ENCODE measurements around the gene RFX2. TPM values are rescaled to one million over a fixed set of nuclear protein-coding genes. Genes with fewer than 3 reads are reported as not detected.

Gene RFX2
- polyA plus RNA-seq, 2 donors: 5.3 to 8.8 TPM

GRCh38 chr19:6047256-6047655, 63.0 kb downstream of the RFX2 start:
- no peak overlapping the region for H3K4me3 ChIP-seq (ENCODE audit: low read depth in 1 of 2, low read length in 2 of 2)
- 86 to 94% methylated on average over 18 of the region's 18 CpGs for WGBS, 2 donors
- no peak overlapping the region for H3K27ac ChIP-seq (ENCODE audit: low read depth in 2 of 2, low read length in 1 of 2)
- no peaks in the 10 kb centered on the region for H3K27me3 ChIP-seq (ENCODE audit: control insufficient read depth in 1 of 2, insufficient read depth in 2 of 2, low read length in 2 of 2)
- no peaks in the 10 kb centered on the region for H3K4me1 ChIP-seq (ENCODE audit: control insufficient read depth in 2 of 2, insufficient read depth in 2 of 2, low read length in 1 of 2)
- H3K9me3 ChIP-seq (ENCODE audit: control insufficient read depth in 2 of 2, insufficient read depth in 1 of 2, low read depth in 1 of 2, low read length in 1 of 2): peaks cover 0 to 2% of the 10 kb centered on the region in 2 donors
- H3K36me3 ChIP-seq (ENCODE audit: control insufficient read depth in 2 of 2, insufficient read depth in 2 of 2, low read length in 1 of 2): no peaks in the 10 kb centered on the region

- H3K9me3 ChIP-seq (ENCODE audit: control insufficient read depth in 2 of 2, insufficient read depth in 1 of 2, low read depth in 1 of 2, low read length in 1 of 2): peaks cover 0 to 2% of the 10 kb centered on the region in 2 donors
- no peaks in the 10 kb centered on the region for H3K27me3 ChIP-seq (ENCODE audit: control insufficient read depth in 1 of 2, insufficient read depth in 2 of 2, low read length in 2 of 2)
- H3K4me1 ChIP-seq (ENCODE audit: control insufficient read depth in 2 of 2, insufficient read depth in 2 of 2, low read length in 1 of 2): no peaks in the 10 kb centered on the region
- no peak overlapping the region for H3K27ac ChIP-seq (ENCODE audit: low read depth in 2 of 2, low read length in 1 of 2)
- WGBS, 2 donors: 94% methylated on average over 6 to 7 of the region's 7 CpGs
- no peak overlapping the region for H3K4me3 ChIP-seq (ENCODE audit: low read depth in 1 of 2, low read length in 2 of 2)
- H3K36me3 ChIP-seq (ENCODE audit: control insufficient read depth in 2 of 2, insufficient read depth in 2 of 2, low read length in 1 of 2): no peaks in the 10 kb centered on the region
These were observed 65.2 kb downstream of the RFX2 start for GRCh38 chr19:6045108-6045507.

DNA sequence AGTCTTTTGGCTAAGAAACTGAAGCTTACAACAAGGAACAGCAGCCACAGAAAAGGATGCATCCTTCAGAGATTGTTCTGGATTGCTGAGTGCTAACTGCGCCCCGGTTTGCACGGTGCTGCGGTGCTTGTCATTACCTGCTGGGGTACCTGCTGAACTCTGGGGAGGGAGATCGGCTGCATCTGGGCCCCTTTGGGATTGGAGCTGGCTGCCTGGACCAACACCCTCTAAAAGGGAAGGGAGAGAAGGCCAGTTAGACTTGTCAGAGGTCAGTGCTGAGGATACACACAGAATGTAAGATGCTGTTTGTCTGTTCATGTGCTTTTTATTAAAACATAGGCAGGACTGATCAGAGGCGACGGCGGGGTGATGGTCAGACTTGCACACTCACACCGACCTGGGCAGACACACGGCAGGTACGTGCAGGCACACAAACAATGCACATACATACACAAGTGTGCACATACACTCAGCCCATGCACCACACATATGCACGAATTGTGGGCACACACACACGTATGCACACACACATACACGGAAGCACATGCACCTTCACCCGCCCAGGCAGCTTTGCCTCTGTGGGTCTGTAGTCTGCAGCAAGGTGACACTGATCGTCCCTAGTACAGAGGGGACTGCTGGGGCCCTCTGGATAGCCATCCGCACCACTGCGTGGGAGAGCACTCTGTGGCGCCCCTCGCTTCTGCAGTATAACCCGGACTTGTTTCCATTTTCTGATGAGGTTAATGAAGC, 66.1 kb downstream of the RFX2 start:
- no peaks in the 10 kb centered on the region for H3K36me3 ChIP-seq (ENCODE audit: control insufficient read depth in 2 of 2, insufficient read depth in 2 of 2, low read length in 1 of 2)
- 93 to 94% methylated on average over 21 of the region's 21 CpGs for WGBS, 2 donors
- H3K9me3 ChIP-seq (ENCODE audit: control insufficient read depth in 2 of 2, insufficient read depth in 1 of 2, low read depth in 1 of 2, low read length in 1 of 2): peaks cover 0 to 2% of the 10 kb centered on the region in 2 donors
- no peaks in the 10 kb centered on the region for H3K27me3 ChIP-seq (ENCODE audit: control insufficient read depth in 1 of 2, insufficient read depth in 2 of 2, low read length in 2 of 2)
- H3K4me3 ChIP-seq (ENCODE audit: low read depth in 1 of 2, low read length in 2 of 2): no peak overlapping the region
- H3K27ac ChIP-seq (ENCODE audit: low read depth in 2 of 2, low read length in 1 of 2): no peak overlapping the region
- H3K4me1 ChIP-seq (ENCODE audit: control insufficient read depth in 2 of 2, insufficient read depth in 2 of 2, low read length in 1 of 2): no peaks in the 10 kb centered on the region

GRCh38 chr19:6042776-6043726, 67.2 kb downstream of the RFX2 start:
- Histone ChIP-seq H3K27ac (ENCODE audit: low read depth in 2 of 2, low read length in 1 of 2) (no peak overlapping the region), H3K27me3 (ENCODE audit: control insufficient read depth in 1 of 2, insufficient read depth in 2 of 2, low read length in 2 of 2) (no peaks in the 10 kb centered on the region), H3K4me1 (ENCODE audit: control insufficient read depth in 2 of 2, insufficient read depth in 2 of 2, low read length in 1 of 2) (no peaks in the 10 kb centered on the region), H3K9me3 (ENCODE audit: control insufficient read depth in 2 of 2, insufficient read depth in 1 of 2, low read depth in 1 of 2, low read length in 1 of 2) (peaks cover 0 to 2% of the 10 kb centered on the region in 2 donors), H3K4me3 (ENCODE audit: low read depth in 1 of 2, low read length in 2 of 2) (no peak overlapping the region), H3K36me3 (ENCODE audit: control insufficient read depth in 2 of 2, insufficient read depth in 2 of 2, low read length in 1 of 2) (no peaks in the 10 kb centered on the region)
- WGBS, 2 donors: 82 to 84% methylated on average over 12 of the region's 12 CpGs

- Histone ChIP-seq H3K4me1 (ENCODE audit: control insufficient read depth in 2 of 2, insufficient read depth in 2 of 2, low read length in 1 of 2) (no peaks in the 10 kb centered on the region), H3K9me3 (ENCODE audit: control insufficient read depth in 2 of 2, insufficient read depth in 1 of 2, low read depth in 1 of 2, low read length in 1 of 2) (peaks cover 0 to 2% of the 10 kb centered on the region in 2 donors), H3K4me3 (ENCODE audit: low read depth in 1 of 2, low read length in 2 of 2) (no peak overlapping the region), H3K27ac (ENCODE audit: low read depth in 2 of 2, low read length in 1 of 2) (no peak overlapping the region), H3K27me3 (ENCODE audit: control insufficient read depth in 1 of 2, insufficient read depth in 2 of 2, low read length in 2 of 2) (no peaks in the 10 kb centered on the region), H3K36me3 (ENCODE audit: control insufficient read depth in 2 of 2, insufficient read depth in 2 of 2, low read length in 1 of 2) (no peaks in the 10 kb centered on the region)
- 88 to 90% methylated on average over 27 of the region's 27 CpGs for WGBS, 2 donors
These were observed 68.3 kb downstream of the RFX2 start for GRCh38 chr19:6041991-6042481.

DNA sequence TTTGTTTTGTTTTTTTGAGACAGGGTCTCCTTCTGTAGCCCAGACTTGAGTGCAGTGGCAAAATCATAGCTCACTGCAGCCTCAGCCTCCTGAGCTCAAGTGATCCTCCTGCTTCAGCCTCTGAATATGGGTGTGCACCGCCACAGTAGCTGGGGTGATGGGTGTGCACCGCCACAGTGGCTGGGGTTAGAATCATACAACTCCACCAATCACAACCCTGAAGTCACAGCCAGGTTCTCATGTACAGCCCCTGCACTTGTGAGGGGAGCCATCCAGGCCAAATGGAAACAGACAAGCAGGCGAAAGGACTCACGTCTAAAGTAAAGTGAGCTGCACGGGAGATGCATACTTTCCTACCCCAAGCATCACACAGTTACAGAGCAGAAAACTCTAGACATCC, 69.2 kb downstream of the RFX2 start:
- Histone ChIP-seq H3K4me1 (ENCODE audit: control insufficient read depth in 2 of 2, insufficient read depth in 2 of 2, low read length in 1 of 2) (no peaks in the 10 kb centered on the region), H3K27ac (ENCODE audit: low read depth in 2 of 2, low read length in 1 of 2) (no peak overlapping the region), H3K27me3 (ENCODE audit: control insufficient read depth in 1 of 2, insufficient read depth in 2 of 2, low read length in 2 of 2) (no peaks in the 10 kb centered on the region), H3K36me3 (ENCODE audit: control insufficient read depth in 2 of 2, insufficient read depth in 2 of 2, low read length in 1 of 2) (no peaks in the 10 kb centered on the region), H3K4me3 (ENCODE audit: low read depth in 1 of 2, low read length in 2 of 2) (no peak overlapping the region), H3K9me3 (ENCODE audit: control insufficient read depth in 2 of 2, insufficient read depth in 1 of 2, low read depth in 1 of 2, low read length in 1 of 2) (peaks cover 0 to 2% of the 10 kb centered on the region in 2 donors)
- 91 to 95% methylated on average over 5 of the region's 5 CpGs for whole genome bisulfite sequencing, 2 donors

GRCh38 chr19:6039566-6040225, 70.6 kb downstream of the RFX2 start:
- Histone ChIP-seq H3K9me3 (ENCODE audit: control insufficient read depth in 2 of 2, insufficient read depth in 1 of 2, low read depth in 1 of 2, low read length in 1 of 2) (no peaks in the 10 kb centered on the region), H3K36me3 (ENCODE audit: control insufficient read depth in 2 of 2, insufficient read depth in 2 of 2, low read length in 1 of 2) (no peaks in the 10 kb centered on the region), H3K27ac (ENCODE audit: low read depth in 2 of 2, low read length in 1 of 2) (no peak overlapping the region), H3K4me1 (ENCODE audit: control insufficient read depth in 2 of 2, insufficient read depth in 2 of 2, low read length in 1 of 2) (no peaks in the 10 kb centered on the region), H3K27me3 (ENCODE audit: control insufficient read depth in 1 of 2, insufficient read depth in 2 of 2, low read length in 2 of 2) (no peaks in the 10 kb centered on the region), H3K4me3 (ENCODE audit: low read depth in 1 of 2, low read length in 2 of 2) (no peak overlapping the region)
- 92 to 93% methylated on average over 31 of the region's 31 CpGs for WGBS, 2 donors

- Histone ChIP-seq H3K4me1 (ENCODE audit: control insufficient read depth in 2 of 2, insufficient read depth in 2 of 2, low read length in 1 of 2) (no peaks in the 10 kb centered on the region), H3K36me3 (ENCODE audit: control insufficient read depth in 2 of 2, insufficient read depth in 2 of 2, low read length in 1 of 2) (no peaks in the 10 kb centered on the region), H3K27me3 (ENCODE audit: control insufficient read depth in 1 of 2, insufficient read depth in 2 of 2, low read length in 2 of 2) (no peaks in the 10 kb centered on the region), H3K27ac (ENCODE audit: low read depth in 2 of 2, low read length in 1 of 2) (no peak overlapping the region), H3K9me3 (ENCODE audit: control insufficient read depth in 2 of 2, insufficient read depth in 1 of 2, low read depth in 1 of 2, low read length in 1 of 2) (no peaks in the 10 kb centered on the region), H3K4me3 (ENCODE audit: low read depth in 1 of 2, low read length in 2 of 2) (no peak overlapping the region)
- 46 to 57% methylated on average over 5 of the region's 5 CpGs for WGBS, 2 donors
These were observed 71.5 kb downstream of the RFX2 start for GRCh38 chr19:6038634-6039405.

GRCh38 chr19:6035026-6035425, 75.3 kb downstream of the RFX2 start:
- H3K36me3 ChIP-seq (ENCODE audit: control insufficient read depth in 2 of 2, insufficient read depth in 2 of 2, low read length in 1 of 2): no peaks in the 10 kb centered on the region
- H3K4me3 ChIP-seq (ENCODE audit: low read depth in 1 of 2, low read length in 2 of 2): no peak overlapping the region

More at GRCh38 chr19:6035026-6035425, 75.3 kb downstream of the RFX2 start:
- 92 to 96% methylated on average over 3 of the region's 3 CpGs for whole genome bisulfite sequencing, 2 donors
- Histone ChIP-seq H3K27me3 (ENCODE audit: control insufficient read depth in 1 of 2, insufficient read depth in 2 of 2, low read length in 2 of 2) (no peaks in the 10 kb centered on the region), H3K4me1 (ENCODE audit: control insufficient read depth in 2 of 2, insufficient read depth in 2 of 2, low read length in 1 of 2) (no peaks in the 10 kb centered on the region), H3K27ac (ENCODE audit: low read depth in 2 of 2, low read length in 1 of 2) (no peak overlapping the region), H3K9me3 (ENCODE audit: control insufficient read depth in 2 of 2, insufficient read depth in 1 of 2, low read depth in 1 of 2, low read length in 1 of 2) (no peaks in the 10 kb centered on the region)
